Activated CD8-positive, alpha-beta memory T cell treated with anti-CD3 and anti-CD28 coated beads for 4 hours (primary cell): ENCODE measurements around the gene ADAMTS3.

Source experiments
- DNase-seq, 2 donors: peaks; one replicate each; pipeline ENCODE4 v3.0.0-alpha.2; 2020; ENCODE audit warnings: low read depth in 2 of 2

Gene ADAMTS3

GRCh38 chr4:72410158-72410557 lies 158.9 kb downstream of the ADAMTS3 start:
- no peak for DNase-seq

DNA sequence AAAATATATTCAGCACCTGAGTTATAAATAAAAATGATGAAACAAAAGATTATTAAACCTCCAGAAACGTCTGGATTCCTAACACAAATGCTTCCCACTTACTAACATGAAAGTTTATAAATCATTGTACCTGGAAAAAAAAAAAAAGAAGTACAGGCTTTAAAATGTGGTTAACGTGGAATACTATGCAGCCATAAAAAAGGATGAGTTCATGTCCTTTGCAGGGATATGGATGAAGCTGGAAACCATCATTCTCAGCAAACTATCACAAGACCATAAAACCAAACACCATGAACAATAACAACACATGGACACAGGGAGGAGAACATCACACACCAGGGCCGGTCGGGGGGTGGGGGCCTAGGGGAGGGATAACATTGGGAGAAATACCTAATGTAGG lies 160.5 kb downstream of the ADAMTS3 start:
- DNase-seq, result no peak

DNA sequence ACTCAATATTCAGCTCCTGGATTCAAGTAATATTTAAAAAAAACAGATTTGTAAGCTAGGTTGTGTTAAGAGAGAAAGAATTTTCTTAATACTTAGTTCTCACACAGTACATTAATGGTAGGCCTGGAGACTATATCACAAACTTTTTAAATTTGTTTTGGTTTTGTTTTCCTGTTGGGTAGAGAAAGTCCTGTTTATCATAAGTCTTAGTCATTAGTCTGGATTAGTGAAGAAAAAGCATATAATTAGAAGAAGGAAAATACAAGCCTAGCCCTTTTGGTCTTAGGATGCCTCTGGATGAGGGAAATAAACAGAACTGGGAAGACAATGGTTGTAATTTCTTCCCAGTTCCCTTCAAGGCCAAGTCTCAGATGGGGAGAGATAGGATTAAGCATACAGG lies 163.6 kb downstream of the ADAMTS3 start:
- no peak for DNase-seq

- DNase-seq, result no peak
These were observed 171.7 kb downstream of the ADAMTS3 start for GRCh38 chr4:72397314-72397713.

- DNase-seq, result no peak
These were observed 174.9 kb downstream of the ADAMTS3 start for GRCh38 chr4:72394012-72394663.

GRCh38 chr4:72391281-72391680 lies 177.7 kb downstream of the ADAMTS3 start:
- DNase-seq, result no peak

- no peak for DNase-seq
These were observed 178.6 kb downstream of the ADAMTS3 start for GRCh38 chr4:72390409-72390808.

- DNase-seq, result no peak
These were observed 180.5 kb downstream of the ADAMTS3 start for GRCh38 chr4:72388521-72388920.

DNA sequence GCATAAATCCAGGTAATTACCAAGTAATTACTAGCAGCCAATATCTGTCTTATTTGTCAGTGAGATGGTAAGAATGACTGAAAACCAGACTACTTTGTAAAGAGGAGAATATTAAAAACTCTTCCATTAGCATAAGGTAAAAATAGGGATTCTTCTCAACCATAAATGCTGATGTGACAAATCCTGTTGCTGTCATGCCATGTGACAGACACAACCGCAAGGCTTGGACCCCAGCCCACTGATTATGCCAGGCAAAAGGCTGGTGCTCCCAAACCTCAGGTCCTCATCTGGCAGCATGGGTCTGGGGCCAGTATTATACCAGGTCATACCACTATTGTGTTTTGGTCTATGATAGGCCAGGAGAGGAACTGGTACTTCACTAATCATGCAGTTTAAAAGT lies 181.1 kb downstream of the ADAMTS3 start:
- no peak for DNase-seq

- DNase-seq, result no peak
These were observed 185.6 kb downstream of the ADAMTS3 start for GRCh38 chr4:72383439-72383838.

DNA sequence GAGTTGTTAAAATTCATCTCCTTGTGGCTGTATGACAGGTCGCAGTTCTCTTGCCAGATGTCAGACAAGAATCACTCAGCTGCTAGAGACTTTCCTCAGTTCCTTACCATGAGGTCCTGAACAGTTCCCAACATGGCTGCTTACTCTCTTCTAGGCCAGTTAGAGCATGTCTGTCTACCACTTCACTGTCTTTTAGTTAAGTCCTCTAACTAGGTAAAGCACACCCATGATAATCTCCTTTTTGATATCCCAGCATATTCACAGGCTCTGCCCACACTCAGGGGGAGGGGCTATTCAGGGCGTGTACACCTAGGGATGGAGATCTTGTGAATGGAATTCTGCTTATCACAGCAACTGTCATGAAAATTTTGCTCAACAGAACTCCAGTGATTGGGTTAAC lies 190.1 kb downstream of the ADAMTS3 start:
- no peak for DNase-seq

GRCh38 chr4:72377491-72378194 lies 191.4 kb downstream of the ADAMTS3 start:
- no peak for DNase-seq

DNA sequence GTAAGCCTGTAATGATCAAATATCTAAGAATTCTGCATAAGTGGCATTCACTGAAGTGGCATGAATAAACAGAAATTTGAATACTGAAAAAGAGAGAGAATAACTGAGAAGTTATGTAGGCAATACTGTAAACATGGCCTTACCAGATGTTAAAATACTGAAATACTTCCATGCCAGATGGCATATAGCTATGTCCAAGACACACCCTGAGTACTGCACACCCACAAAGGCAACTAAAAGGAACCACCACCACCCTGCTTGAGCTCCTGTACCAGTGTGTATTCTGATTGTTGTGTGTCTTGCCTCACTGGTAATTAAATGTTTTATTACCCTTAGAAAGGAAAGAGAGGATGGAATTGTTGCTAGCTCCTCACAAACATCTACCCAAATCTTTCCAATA lies 192.1 kb downstream of the ADAMTS3 start:
- DNase-seq, result no peak

DNA sequence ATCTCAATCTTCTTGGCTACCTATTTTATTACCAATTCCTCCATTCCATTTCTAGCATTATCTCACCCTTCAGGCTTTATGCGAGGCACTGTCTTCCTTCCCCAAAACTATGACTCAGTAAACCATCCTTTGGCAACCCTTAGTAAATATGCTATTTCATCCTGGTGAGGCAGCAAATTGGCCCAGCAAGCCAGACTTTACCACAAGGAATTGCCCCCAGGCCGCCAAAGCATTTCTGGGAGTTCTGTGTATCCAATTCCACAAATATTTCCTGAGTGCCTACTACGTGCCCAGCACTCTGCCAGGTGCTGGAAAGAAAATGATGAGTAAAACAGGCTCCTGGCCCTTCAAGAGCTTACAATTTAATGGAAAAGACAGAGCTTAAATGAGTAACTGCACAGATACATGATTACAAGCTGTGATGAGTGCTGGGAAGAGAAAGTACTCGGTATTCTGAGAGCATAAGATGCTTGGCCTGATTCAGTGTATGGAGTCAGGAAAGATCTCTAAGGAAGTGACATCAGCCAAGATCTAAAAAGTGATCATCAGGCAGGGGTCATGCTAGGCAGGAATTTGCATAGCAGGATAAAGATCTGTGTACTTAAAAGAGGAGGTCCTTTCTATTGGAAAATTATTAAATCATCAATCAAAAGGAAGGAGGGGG lies 193.8 kb downstream of the ADAMTS3 start:
- DNase-seq, result no peak

- no peak for DNase-seq
These were observed 194.9 kb downstream of the ADAMTS3 start for GRCh38 chr4:72374159-72374558.

GRCh38 chr4:72366601-72367000 lies 202.4 kb downstream of the ADAMTS3 start:
- no peak for DNase-seq

DNA sequence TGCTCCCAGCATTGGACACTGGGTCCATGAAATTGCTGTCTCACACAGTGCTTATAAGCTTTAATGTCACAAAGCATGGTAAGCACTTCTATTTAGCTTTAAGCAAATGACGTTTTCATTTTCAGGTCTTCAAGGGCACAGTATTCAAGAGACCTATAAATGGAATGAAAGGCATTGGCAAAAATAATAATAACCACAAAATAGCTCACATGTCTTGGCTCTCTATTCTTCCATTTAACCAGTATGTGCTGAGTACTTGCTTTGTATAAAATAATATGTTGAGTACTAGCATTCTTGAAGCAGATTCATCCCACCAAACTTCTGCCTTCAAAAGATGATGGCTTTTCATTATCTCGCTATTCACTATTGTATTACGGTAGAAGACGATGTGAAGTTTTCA lies 203.0 kb downstream of the ADAMTS3 start:
- no peak for DNase-seq

DNA sequence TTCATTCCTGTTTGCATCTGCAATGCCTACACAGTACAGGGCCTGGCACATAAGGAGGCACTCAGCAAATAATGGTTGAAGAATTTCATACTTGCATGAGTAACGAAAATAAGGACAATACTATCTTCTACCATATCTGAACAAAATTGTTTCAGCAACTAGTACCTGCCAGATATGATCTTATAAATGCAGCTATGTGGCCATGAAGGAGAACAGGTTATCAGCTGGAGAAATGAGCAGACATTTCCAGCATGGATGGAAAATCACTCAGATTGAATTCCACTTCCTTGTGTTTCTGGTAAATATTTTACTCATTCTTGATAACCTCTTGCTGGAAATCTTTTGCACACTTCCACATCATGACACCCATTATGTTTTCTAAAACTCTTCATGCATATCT lies 204.0 kb downstream of the ADAMTS3 start:
- no peak for DNase-seq

DNA sequence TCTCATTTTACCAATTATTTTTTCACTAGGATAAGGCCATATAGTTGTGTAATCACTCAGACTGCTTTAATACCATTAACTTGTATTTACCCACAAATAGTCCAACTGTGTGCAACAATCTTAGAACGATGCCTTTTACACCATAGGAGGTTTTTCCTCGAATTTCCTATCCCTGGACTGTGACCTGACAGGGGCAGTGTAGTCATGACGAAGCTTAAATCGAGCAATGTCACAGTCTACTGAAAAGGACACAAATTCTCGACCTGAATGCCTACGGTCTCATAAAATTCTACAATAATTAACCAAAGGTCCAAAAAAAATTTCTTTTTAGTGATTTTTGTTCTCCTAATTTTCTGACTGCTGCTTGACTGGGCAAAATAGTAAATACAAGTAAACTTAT lies 208.9 kb downstream of the ADAMTS3 start:
- DNase-seq, result no peak

GRCh38 chr4:72358483-72358882 lies 210.5 kb downstream of the ADAMTS3 start:
- no peak for DNase-seq

DNA sequence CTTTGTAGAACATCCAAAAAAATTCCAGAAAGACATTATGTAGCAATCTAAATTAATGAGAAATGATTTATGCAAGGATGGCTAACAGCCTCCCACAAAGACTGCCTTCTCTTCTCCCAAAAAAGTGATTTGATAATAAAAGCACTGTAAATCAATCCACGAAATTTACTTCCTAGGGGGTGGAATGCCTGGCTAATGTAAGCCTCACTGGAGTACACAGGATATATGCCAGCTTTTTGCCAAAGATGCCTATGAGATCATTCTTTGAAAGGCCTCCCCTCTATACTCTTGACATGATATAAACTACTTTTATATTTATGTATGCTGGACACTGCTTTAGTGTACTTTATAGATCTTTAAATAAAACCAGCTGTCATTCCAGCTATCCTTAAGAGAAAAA lies 211.1 kb downstream of the ADAMTS3 start:
- DNase-seq, result no peak

DNA sequence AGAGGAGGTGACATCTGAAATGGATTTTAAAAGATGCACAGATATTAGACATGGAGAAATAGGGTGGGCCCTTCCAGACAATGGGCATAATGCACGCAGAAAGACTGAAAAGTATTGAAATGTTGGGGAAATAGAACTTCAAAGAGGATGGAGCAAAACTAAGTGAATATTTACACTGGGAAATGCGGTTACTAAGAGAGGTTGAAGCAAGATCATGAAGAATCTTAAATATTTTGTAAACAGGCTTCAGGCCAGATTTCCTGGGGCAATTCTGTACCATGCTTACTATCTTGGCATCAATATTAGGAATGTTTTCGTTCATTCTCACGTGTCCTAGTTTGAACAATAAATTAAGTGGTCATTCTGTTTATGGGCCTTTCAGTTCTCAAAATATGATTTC lies 216.3 kb downstream of the ADAMTS3 start:
- DNase-seq, result no peak

GRCh38 chr4:72351521-72351920 lies 217.5 kb downstream of the ADAMTS3 start:
- no peak for DNase-seq
